Mucosa of descending colon (tissue), 3 donors: ENCODE results near the gene NOL3. TPM values are rescaled to one million over a fixed set of nuclear protein-coding genes. Genes with fewer than 3 reads are reported as not detected.

Experiments
- ATAC-seq: fragments of 200-7000 bp; cut with Tn5 transposase; one replicate; pipeline ENCODE4 v1.9.1; 2020; ENCODE audit warnings: mild to moderate bottlenecking, moderate library complexity
- DNase-seq, 3 donors: peaks; one replicate each; pipeline ENCODE4 v3.0.0-alpha.2; 2020
- H3K36me3 ChIP-seq: fragments of 200-600 bp; one replicate; pipeline ENCODE4 v1.8.0; 2021; ENCODE audit warnings: low read depth, mild to moderate bottlenecking
- H3K4me1 ChIP-seq: fragments of 200-600 bp; one replicate; pipeline ENCODE4 v1.8.0; 2021; ENCODE audit warnings: low read depth, mild to moderate bottlenecking
- H3K4me3 ChIP-seq: fragments of 200-600 bp; one replicate; pipeline ENCODE4 v1.8.0; 2021; ENCODE audit warnings: mild to moderate bottlenecking
- H3K9me3 ChIP-seq: fragments of 200-600 bp; one replicate; pipeline ENCODE4 v1.8.0; 2021; ENCODE audit warnings: mild to moderate bottlenecking
- CTCF ChIP-seq: fragments of 200-600 bp; IDR thresholded peaks from one replicate; pipeline ENCODE4 v1.8.0; 2022; ENCODE audit warnings: antibody characterized with exemption, mild to moderate bottlenecking
- intact Hi-C, 2 donors: fragments of 100-400 bp; cut with DNase I in 1 of 2; cut with micrococcal nuclease in 1 of 2; formaldehyde crosslinking; loops; one replicate each; pipeline versions ENCODE4 v1.11.0 to v1.11.1; 2022; cut with DNase I, micrococcal nuclease
- total RNA-seq, 3 donors: library from RNA; stranded (reverse); fragmentation: NEBNext Ultra II Directional in 2 of 3; extraction: Animal tissue kit (Norgen Biotek cat#: 25700) in 2 of 3; gene quantifications; one replicate each; pipeline versions ENCODE4 v1.2.1 to v1.2.4, GENCODE V29; 2021 to 2023
- donor health status: DM: no; HTN: no; CAD: no; lungs with moderate emphysema.
- donor health status: DM: no; HTN: no; CAD: no.
- donor health status: DM: no; HTN: yes; CAD: no.

The NOL3 gene
- total RNA-seq, 3 donors from 2014 or later: 23.5 to 35.9 (median 32.0) TPM

GRCh38 chr16:67185651-67186134 is 15.4 kb downstream of the NOL3 start:
- intact Hi-C loops: loop anchor here in 1 of 2 donors (10.0 kb wide), 1 partner anchor 211 kb away; no protein-coding TSS in a partner anchor
- Histone ChIP-seq H3K4me3 (no peak overlapping the region), H3K36me3 (no peaks in the 10 kb centered on the region), H3K4me1 (peaks cover 22% of the 10 kb centered on the region), H3K9me3 (no peaks in the 10 kb centered on the region)
- ATAC-seq (no peak), DNase-seq (no peak)
- TF ChIP-seq CTCF: no peak

GRCh38 chr16:67186550-67186950 is 16.2 kb downstream of the NOL3 start:
- H3K9me3 ChIP-seq: no peaks in the 10 kb centered on the region
- peaks cover 25% of the 10 kb centered on the region for H3K4me1 ChIP-seq
- intact Hi-C loops: loop anchor here in 1 of 2 donors (10.0 kb wide), 1 partner anchor 212 kb away; no protein-coding TSS in a partner anchor
- DNase-seq (no peak), ATAC-seq (no peak)
- H3K36me3 ChIP-seq: no peaks in the 10 kb centered on the region
- H3K4me3 ChIP-seq: no peak overlapping the region
- no peak for TF ChIP-seq CTCF

GRCh38 chr16:67187175-67187890 is 17.0 kb downstream of the NOL3 start:
- Histone ChIP-seq H3K4me3 (no peak overlapping the region), H3K9me3 (no peaks in the 10 kb centered on the region), H3K36me3 (no peaks in the 10 kb centered on the region), H3K4me1 (peaks cover 28% of the 10 kb centered on the region)
- ATAC-seq (no peak), DNase-seq (no peak)
- no peak for TF ChIP-seq CTCF
- intact Hi-C loops: loop anchor here in 1 of 2 donors (10.0 kb wide), 1 partner anchor 213 kb away; no protein-coding TSS in a partner anchor

- intact Hi-C loops: loop anchor here in 1 of 2 donors (10.0 kb wide), 1 partner anchor 214 kb away; no protein-coding TSS in a partner anchor
- no peak for TF ChIP-seq CTCF
Observed at GRCh38 chr16:67188323-67188722, 18.0 kb downstream of the NOL3 start.

GRCh38 chr16:67188798-67189197 is 18.5 kb downstream of the NOL3 start:
- H3K36me3 ChIP-seq: no peaks in the 10 kb centered on the region
- ATAC-seq (no peak), DNase-seq (no peak)
- H3K4me1 ChIP-seq: peaks cover 34% of the 10 kb centered on the region
- TF ChIP-seq CTCF: no peak
- H3K9me3 ChIP-seq: no peaks in the 10 kb centered on the region
- intact Hi-C loops: loop anchor here in 1 of 2 donors (10.0 kb wide), 1 partner anchor 214 kb away; no protein-coding TSS in a partner anchor
- no peak overlapping the region for H3K4me3 ChIP-seq

More at GRCh38 chr16:67188323-67188722, 18.0 kb downstream of the NOL3 start:
- no peak for ATAC-seq
- peaks cover 33% of the 10 kb centered on the region for H3K4me1 ChIP-seq
- H3K4me3 ChIP-seq: no peak overlapping the region
- no peaks in the 10 kb centered on the region for H3K36me3 ChIP-seq
- DNase-seq: no peak
- no peaks in the 10 kb centered on the region for H3K9me3 ChIP-seq
